Lower leg skin (tissue), 3 donors: ENCODE data around the gene OR51B5.

Experiments
- CTCF ChIP-seq, 3 donors: fragments of 450-650 bp; IDR thresholded peaks; one replicate each; pipeline ENCODE4 v1.5.1; 2016; ENCODE audit warnings: antibody characterized with exemption in 3 of 3, mild to moderate bottlenecking in 3 of 3, moderate library complexity in 2 of 3
- POLR2A ChIP-seq, 2 donors: fragments of 450-650 bp; IDR thresholded peaks; one replicate each; pipeline ENCODE4 v1.6.1; 2016 to 2017; ENCODE audit warnings: antibody characterized with exemption in 2 of 2, mild to moderate bottlenecking in 1 of 2, moderate library complexity in 1 of 2

DNA sequence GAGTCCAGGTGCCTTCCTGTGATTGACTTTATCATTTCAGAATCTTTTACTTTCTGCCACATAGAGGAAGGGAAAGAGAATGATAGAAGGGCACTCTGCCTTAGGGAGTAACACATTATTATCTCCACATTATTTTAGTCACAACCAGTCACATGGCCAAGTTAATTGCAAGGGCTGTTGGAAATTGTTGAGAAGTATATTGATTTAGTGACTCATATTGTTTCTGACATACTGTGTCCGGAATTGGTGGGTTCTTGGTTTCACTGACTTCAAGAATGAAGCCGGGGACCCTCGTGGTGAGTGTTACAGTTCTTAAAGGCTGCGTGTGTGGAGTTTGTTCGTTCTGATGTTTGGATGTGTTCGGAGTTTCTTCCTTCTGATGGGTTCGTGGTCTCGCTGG is 50.3 kb downstream of the OR51B5 start:
- TF ChIP-seq CTCF (IDR thresholded peaks at IDR 0.05) (no peak), POLR2A (IDR thresholded peaks at IDR 0.05) (no peak)
